HG03175 (cell line): Measurements from ENCODE around the gene GTF2A2.

ENCODE experiments used
- ATAC-seq: cut with Tn5 transposase; IDR thresholded peaks from one replicate; pipeline ENCODE4 v1.9.1; 2021; ENCODE audit warnings: mild to moderate bottlenecking, moderate library complexity; ENCODE audit not compliant: unreplicated experiment

Gene GTF2A2

GRCh38 chr15:59609730-59610712 is 47.3 kb downstream of the GTF2A2 start:
- ATAC-seq: no peak

GRCh38 chr15:59605994-59606393 is 51.3 kb downstream of the GTF2A2 start:
- ATAC-seq: no peak

- no peak for ATAC-seq
Measured at GRCh38 chr15:59598461-59598860, 58.9 kb downstream of the GTF2A2 start.

DNA sequence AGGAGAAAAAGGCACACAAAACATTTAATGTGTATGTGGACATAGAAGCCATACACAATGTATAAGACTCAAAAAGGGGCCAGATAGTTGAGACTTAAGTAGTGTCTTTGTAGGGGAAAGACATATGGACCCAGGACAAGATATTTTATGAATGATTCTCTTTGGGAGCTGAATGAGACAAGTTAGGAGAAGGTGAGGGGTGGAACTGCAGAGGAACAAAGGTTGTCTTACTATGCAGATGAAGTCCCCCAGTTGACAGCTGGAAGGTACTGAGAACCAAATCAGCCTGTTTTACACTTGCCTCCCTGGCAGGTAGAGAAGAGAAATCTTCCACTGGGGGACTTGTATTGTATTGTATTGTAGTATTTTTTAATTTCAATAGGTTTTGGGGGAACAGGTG is 60.7 kb downstream of the GTF2A2 start:
- no peak for ATAC-seq

DNA sequence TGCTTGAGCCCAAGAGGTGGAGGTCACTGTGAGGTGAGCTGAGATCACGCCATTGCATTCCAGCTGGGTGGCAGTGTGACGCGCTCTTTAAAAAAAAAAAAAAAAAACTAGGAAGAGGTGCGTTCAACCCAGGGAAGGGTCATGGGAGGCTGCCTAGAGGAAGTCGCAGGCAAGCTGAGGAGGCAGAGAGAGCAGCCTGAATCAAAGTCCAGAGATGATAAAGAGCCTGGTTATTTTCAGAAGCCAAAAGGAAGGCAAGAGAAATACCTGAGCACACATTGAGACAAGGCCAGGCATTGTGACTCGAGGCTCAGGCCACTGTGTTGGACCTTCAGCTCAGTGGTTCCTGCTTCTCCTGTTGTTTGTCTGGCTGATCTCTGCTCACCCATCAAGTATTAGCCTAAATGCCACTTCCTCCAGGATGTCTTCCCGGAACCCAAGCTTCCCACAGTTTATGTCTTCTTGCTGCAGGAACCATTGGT is 61.8 kb downstream of the GTF2A2 start:
- no peak for ATAC-seq

- no peak for ATAC-seq
Measured at GRCh38 chr15:59594991-59595390, 62.3 kb downstream of the GTF2A2 start.

DNA sequence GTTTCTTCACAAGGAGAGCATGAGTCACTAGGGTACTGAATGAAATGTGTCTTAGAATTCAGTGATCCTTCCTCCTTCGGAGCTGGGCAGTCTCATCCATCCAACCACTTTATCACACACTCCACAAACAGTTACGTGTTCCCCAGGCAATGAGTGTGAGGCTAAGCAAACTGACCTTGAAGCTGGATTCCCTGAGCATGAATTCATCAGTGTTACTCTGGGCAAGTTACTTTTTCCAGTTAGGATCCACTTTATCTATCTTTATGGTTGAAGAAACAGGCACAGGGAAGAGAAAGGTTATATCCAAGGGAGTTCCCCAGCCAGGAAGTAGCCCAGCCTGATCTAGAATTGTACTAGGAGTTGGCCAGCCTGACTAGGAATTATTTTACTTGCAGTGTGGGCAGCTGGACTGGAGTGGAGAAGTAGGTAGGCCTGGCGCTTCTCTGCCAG is 62.8 kb downstream of the GTF2A2 start:
- no peak for ATAC-seq

DNA sequence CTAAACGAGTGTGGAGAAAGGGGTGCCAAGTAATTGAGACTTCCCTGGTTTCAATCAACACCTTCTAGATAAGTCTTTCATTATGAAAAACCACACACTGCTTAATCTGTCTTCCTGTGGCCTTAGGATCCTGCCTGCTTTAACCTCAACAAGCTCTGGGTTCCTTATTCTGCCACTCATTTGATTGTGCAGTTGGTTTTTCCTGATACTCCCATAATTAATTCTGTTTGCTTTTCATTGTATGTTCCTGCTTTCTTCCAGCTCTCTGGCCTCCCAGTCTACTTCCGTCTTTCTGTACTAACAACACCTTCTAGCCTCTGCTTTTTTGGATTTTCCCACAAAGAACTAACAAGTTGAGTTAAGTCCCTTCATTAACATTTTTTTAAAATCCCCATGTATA is 66.0 kb downstream of the GTF2A2 start:
- ATAC-seq: no peak

DNA sequence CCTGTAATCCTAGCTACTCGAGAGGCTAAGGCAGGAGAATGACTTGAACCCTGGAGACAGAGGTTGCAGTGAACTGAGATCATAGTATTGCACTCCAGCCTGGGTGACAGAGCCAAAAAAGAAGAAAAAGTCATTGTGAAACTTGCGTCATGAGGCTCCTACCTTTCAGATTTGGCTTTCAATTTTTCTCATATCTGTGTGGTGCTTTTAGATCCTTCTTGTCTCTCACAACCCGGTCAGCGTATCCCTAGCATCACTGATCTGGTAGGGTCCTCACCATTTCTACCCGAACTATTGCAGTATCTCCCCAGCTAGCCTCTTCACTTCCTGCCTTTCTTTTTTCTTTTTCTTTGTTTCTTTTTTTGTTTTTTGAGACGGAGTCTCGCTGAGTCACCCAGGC is 67.3 kb downstream of the GTF2A2 start:
- no peak for ATAC-seq
